Liver (tissue), 9 donors: ENCODE data around the gene FAM151B. TPM values are rescaled to one million over a fixed set of nuclear protein-coding genes. Genes with fewer than 3 reads are reported as not detected.

ENCODE experiments used
- DNase-seq: peaks from one replicate; pipeline ENCODE4 v3.0.0-alpha.2; 2017; ENCODE audit warnings: low spot score
- H3K27ac ChIP-seq, 2 donors: one replicate each; pipeline ENCODE4 v1.7.0; 2013; ENCODE audit warnings: inconsistent platforms in 2 of 2, low read length in 2 of 2, control low read depth in 1 of 2, low read depth in 1 of 2, mild to moderate bottlenecking in 1 of 2
- H3K27me3 ChIP-seq, 4 donors: one replicate each; pipeline versions ENCODE4 v1.6.1 to v1.7.0; 2013; ENCODE audit warnings: low read length in 3 of 4, inconsistent platforms in 1 of 4, mild to moderate bottlenecking in 1 of 4, moderate library complexity in 1 of 4; ENCODE audit not compliant: control insufficient read depth in 4 of 4, insufficient read depth in 4 of 4
- H3K36me3 ChIP-seq, 4 donors: one replicate each; pipeline versions ENCODE4 v1.6.1 to v1.7.0; 2013; ENCODE audit warnings: low read length in 3 of 4, mild to moderate bottlenecking in 3 of 4, low read depth in 1 of 4, moderate library complexity in 1 of 4; ENCODE audit not compliant: control insufficient read depth in 4 of 4, insufficient read depth in 3 of 4
- H3K4me1 ChIP-seq, 4 donors: one replicate each; pipeline versions ENCODE4 v1.6.1 to v1.7.0; 2013; ENCODE audit warnings: low read length in 3 of 4, mild to moderate bottlenecking in 3 of 4, moderate library complexity in 1 of 4; ENCODE audit not compliant: control insufficient read depth in 4 of 4, insufficient read depth in 4 of 4
- H3K4me3 ChIP-seq, 3 donors: one replicate each; pipeline versions ENCODE4 v1.6.1 to v1.7.0; 2013; ENCODE audit warnings: low read length in 3 of 3, control low read depth in 1 of 3, low read depth in 1 of 3, mild to moderate bottlenecking in 1 of 3
- H3K9ac ChIP-seq, 2 donors: one replicate each; pipeline ENCODE4 v1.7.0; 2013; ENCODE audit warnings: low read length in 2 of 2, mild to moderate bottlenecking in 2 of 2, moderate library complexity in 2 of 2, control low read depth in 1 of 2, low read depth in 1 of 2
- H3K9me3 ChIP-seq, 4 donors: one replicate each; pipeline versions ENCODE4 v1.6.1 to v1.7.0; 2013; ENCODE audit warnings: low read length in 3 of 4; ENCODE audit not compliant: control insufficient read depth in 4 of 4
- CTCF ChIP-seq: fragments of 150-350 bp; IDR thresholded peaks from 2 replicates; pipeline ENCODE4 v1.5.1; 2017; ENCODE audit warnings: improper control_type of control experiment, low read depth, low read length; ENCODE audit not compliant: missing input control
- EGR1 ChIP-seq, 2 donors: IDR thresholded peaks; 2 replicates each; pipeline ENCODE4 v1.6.1; 2016 to 2018; ENCODE audit warnings: antibody characterized with exemption in 2 of 2, low read depth in 2 of 2
- FOXA1 ChIP-seq: IDR thresholded peaks from 2 replicates; pipeline ENCODE4 v1.6.1; 2016; ENCODE audit warnings: antibody characterized with exemption
- FOXA2 ChIP-seq: IDR thresholded peaks from 2 replicates; pipeline ENCODE4 v1.6.1; 2016; ENCODE audit warnings: antibody characterized with exemption
- GABPA ChIP-seq, 2 donors: IDR thresholded peaks in 1 of 2; conservative IDR thresholded peaks in 1 of 2; 2 replicates each; pipeline ENCODE4 v1.6.1; 2016; ENCODE audit warnings: antibody characterized with exemption in 2 of 2, mild to moderate bottlenecking in 1 of 2, moderate library complexity in 1 of 2
- HNF4A ChIP-seq, 2 donors: conservative IDR thresholded peaks; 2 replicates each; pipeline ENCODE4 v1.6.1; 2016; ENCODE audit warnings: antibody characterized with exemption in 2 of 2, mild to moderate bottlenecking in 2 of 2
- HNF4G ChIP-seq: IDR thresholded peaks from 2 replicates; pipeline ENCODE4 v1.6.1; 2016; ENCODE audit warnings: antibody characterized with exemption
- JUND ChIP-seq, 2 donors: IDR thresholded peaks; 2 replicates each; pipeline ENCODE4 v1.6.1; 2016; ENCODE audit warnings: antibody characterized with exemption in 2 of 2
- NR2F2 ChIP-seq: IDR thresholded peaks from 2 replicates; pipeline ENCODE4 v1.6.1; 2016; ENCODE audit warnings: antibody characterized with exemption
- RAD21 ChIP-seq, 2 donors: IDR thresholded peaks; 2 replicates each; pipeline ENCODE4 v1.6.1; 2016; ENCODE audit warnings: antibody characterized with exemption in 2 of 2, mild to moderate bottlenecking in 2 of 2
- REST ChIP-seq: IDR thresholded peaks from 2 replicates; pipeline ENCODE4 v1.6.1; 2016; ENCODE audit warnings: antibody characterized with exemption, mild to moderate bottlenecking
- RXRA ChIP-seq, 2 donors: IDR thresholded peaks; 2 replicates each; pipeline ENCODE4 v1.6.1; 2017 to 2018; ENCODE audit warnings: antibody characterized with exemption in 2 of 2, mild to moderate bottlenecking in 1 of 2
- SP1 ChIP-seq: IDR thresholded peaks from 2 replicates; pipeline ENCODE4 v1.6.1; 2018; ENCODE audit warnings: antibody characterized with exemption, mild to moderate bottlenecking
- TAF1 ChIP-seq: conservative IDR thresholded peaks from 2 replicates; pipeline ENCODE4 v1.6.1; 2016; ENCODE audit warnings: antibody characterized with exemption, mild to moderate bottlenecking
- YY1 ChIP-seq: IDR thresholded peaks from 2 replicates; pipeline ENCODE4 v1.6.1; 2016; ENCODE audit warnings: antibody characterized with exemption, mild to moderate bottlenecking
- ZBTB33 ChIP-seq: IDR thresholded peaks from 2 replicates; pipeline ENCODE4 v1.6.1; 2016; ENCODE audit warnings: antibody characterized with exemption
- WGBS: extraction: QIAGEN DNeasy Blood & Tissue Kit; methylation state at CpG from one replicate; pipeline ENCODE4 v1.1.7; 2013; 5-methylcytosine and 5-hydroxymethylcytosine counted together
- polyA plus RNA-seq, 2 donors: library from polyadenylated mRNA; stranded (reverse) in 1 of 2; unstranded in 1 of 2; fragments of 200-250 nt in 1 of 2; fragments of >200 nt in 1 of 2; fragmentation: Nextera tagmentation in 1 of 2; extraction: Ambion mirVana in 1 of 2; gene quantifications; one replicate each; pipeline versions ENCODE4 v1.2.1 to v1.2.3, GENCODE V29; 2013 to 2015
- total RNA-seq, 2 donors: library from RNA; depleted of rRNA; stranded (reverse); fragments of >200 nt; gene quantifications; one replicate each; pipeline ENCODE4 v1.2.3, GENCODE V29; 2014
- TF ChIP-seq, protein P1 (sequence below): IDR thresholded peaks from 2 replicates; pipeline ENCODE4 v1.6.1; 2016; ENCODE audit warnings: antibody characterized with exemption
- TF ChIP-seq, protein P2 (sequence below): IDR thresholded peaks from 2 replicates; pipeline ENCODE4 v1.6.1; 2016; ENCODE audit warnings: antibody characterized with exemption
- donor health status: healthy.
- donor health status: healthy.
- donor health status: healthy.
- donor health status: healthy.
- donor health status: healthy.

FAM151B gene
- total and polyA plus RNA-seq, 4 donors = 0.43 to 3.0 (median 1.3) TPM

DNA sequence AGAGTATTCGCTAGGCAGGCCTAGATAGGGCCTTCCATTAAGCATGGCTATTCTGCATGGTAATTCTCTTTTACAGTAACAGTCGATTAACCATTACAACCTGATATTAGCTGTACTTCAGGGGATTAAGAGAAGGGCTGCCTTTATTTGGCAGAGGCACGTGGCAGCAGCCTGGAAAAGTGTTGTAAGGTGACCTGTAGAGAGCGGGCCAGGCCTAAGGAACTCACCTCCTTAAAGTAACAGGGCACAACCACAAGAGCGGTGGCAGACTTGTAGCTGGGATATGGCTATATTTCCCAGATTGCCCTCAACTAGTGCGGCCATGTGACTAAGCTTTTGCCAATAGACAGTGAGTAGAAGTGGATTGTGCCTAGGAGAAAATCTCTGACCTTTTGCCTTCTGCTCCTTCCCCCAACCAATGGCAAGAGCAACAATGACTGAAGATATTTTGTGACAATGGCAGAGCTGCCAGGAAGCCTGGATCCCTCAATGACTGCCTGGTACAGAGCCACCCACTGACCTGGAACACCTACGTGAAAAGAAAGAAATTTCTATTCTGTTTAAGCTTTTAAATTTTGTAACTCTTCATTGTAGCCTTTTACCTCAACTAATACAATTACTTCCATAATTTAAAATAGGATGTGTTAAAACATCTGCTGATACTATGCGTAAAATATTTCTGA lies 101.1 kb downstream of the FAM151B start:
- Histone ChIP-seq H3K9me3 (no peaks in the 10 kb centered on the region), H3K36me3 (no peaks in the 10 kb centered on the region), H3K9ac (no peak overlapping the region), H3K4me3 (no peak overlapping the region), H3K27me3 (no peaks in the 10 kb centered on the region), H3K4me1 (peaks cover 0 to 4% (median 0%) of the 10 kb centered on the region in 4 donors), H3K27ac (no peak overlapping the region)
- TF ChIP-seq HNF4G = no peak
- TF ChIP-seq NR2F2 = no peak
- no peak for TF ChIP-seq TAF1
- TF ChIP-seq, protein P1, sequence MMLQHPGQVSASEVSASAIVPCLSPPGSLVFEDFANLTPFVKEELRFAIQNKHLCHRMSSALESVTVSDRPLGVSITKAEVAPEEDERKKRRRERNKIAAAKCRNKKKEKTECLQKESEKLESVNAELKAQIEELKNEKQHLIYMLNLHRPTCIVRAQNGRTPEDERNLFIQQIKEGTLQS = no peak
- no peak for TF ChIP-seq FOXA1
- no peak for TF ChIP-seq REST
- no peak for TF ChIP-seq YY1
- no peak for TF ChIP-seq HNF4A (conservative IDR thresholded peaks at IDR 0.05)
- no peak for TF ChIP-seq JUND (IDR thresholded peaks at IDR 0.05)
- TF ChIP-seq, protein P2, sequence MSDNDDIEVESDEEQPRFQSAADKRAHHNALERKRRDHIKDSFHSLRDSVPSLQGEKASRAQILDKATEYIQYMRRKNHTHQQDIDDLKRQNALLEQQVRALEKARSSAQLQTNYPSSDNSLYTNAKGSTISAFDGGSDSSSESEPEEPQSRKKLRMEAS = no peak
- no peak for TF ChIP-seq SP1
- no peak for TF ChIP-seq RXRA (IDR thresholded peaks at IDR 0.05)
- TF ChIP-seq GABPA (IDR thresholded peaks at IDR 0.05 in 1 of 2, conservative IDR thresholded peaks at IDR 0.05 in 1 of 2) = no peak
- no peak for TF ChIP-seq ZBTB33
- no peak for TF ChIP-seq FOXA2
- TF ChIP-seq CTCF = no peak
- no peak for TF ChIP-seq EGR1 (IDR thresholded peaks at IDR 0.05; ENCODE audit: low read depth in 2 of 2)
- TF ChIP-seq RAD21 (IDR thresholded peaks at IDR 0.05) = no peak
- WGBS = 90% methylated on average over 8 of the region's 8 CpGs
- no peak for DNase-seq
